ENCODE data around the gene SLF2. TPM values are rescaled to one million over a fixed set of nuclear protein-coding genes. Genes with fewer than 3 reads are reported as not detected.

SLF2 gene
- total RNA-seq, 2 experiments from 2014 or later = 29.3 to 30.3 TPM

DNA sequence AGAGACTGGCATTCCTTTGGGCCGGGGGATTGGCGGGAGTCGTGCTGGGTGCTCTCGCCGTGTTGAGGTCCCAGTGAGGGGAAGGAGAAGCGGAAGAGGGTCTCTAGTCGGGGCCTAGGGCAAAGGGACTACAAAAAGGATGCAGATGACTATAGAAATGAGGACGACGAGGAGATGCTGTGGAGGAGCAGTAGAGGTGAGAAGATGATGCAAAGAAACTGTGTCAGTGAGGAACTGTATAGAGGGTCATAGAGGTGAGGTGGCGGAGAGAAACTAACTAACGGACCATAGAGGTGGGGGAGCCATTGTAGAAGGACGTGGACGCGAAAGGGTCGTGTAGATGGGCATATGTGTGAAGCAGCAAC lies 74.9 kb downstream of the SLF2 start:
- intact Hi-C loops (cut with micrococcal nuclease) = loop anchor here (1.0 to 2.0 kb wide), 3 partner anchors 10 to 75 kb away; partner anchors contain the start of genes PDZD7, SFXN3 and SLF2
- CTCF ChIA-PET = interaction anchor here (5.7 kb wide), 1 partner anchor 10 kb away, joined by 33 read pairs; the partner anchor contains the start of gene LZTS2
- H3K36me3 Mint-ChIP-seq (ENCODE audit: low read depth) = peaks cover 28% of the 10 kb centered on the region
- peaks cover 51% of the 10 kb centered on the region for H3K4me1 Mint-ChIP-seq (ENCODE audit: low read depth)
- H3K27ac Mint-ChIP-seq = peak overlapping the region; percentile 72
- H3K27me3 Mint-ChIP-seq (ENCODE audit: low read depth) = no peaks in the 10 kb centered on the region
- H3K9me3 Mint-ChIP-seq = no peaks in the 10 kb centered on the region
- DNase-seq = no peak
- peak overlapping the region; percentile 91 for H3K4me3 Mint-ChIP-seq

DNA sequence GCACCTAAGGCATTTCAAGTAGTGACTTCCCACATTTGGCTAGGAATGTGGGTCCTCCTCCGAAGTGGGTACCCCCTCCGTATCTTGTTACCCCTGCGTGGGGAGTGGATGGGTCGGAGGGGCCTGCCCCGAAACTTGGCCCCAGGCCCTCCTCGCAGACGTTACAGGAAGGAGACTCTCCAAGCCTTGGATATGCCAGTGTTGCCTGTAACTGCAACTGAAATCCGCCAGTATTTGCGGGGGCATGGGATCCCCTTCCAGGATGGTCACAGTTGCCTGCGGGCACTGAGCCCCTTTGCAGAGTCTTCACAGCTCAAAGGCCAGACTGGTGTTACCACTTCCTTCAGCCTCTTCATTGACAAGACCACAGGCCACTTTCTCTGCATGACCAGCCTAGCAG lies 75.4 kb downstream of the SLF2 start:
- intact Hi-C loops (cut with micrococcal nuclease) = no loop called here
- H3K9me3 Mint-ChIP-seq = no peaks in the 10 kb centered on the region
- peak overlapping the region; percentile 91 for H3K4me3 Mint-ChIP-seq
- no peak overlapping the region for H3K27ac Mint-ChIP-seq
- CTCF ChIA-PET = interaction anchor here (2.1 to 5.7 kb wide), 2 partner anchors 10 to 26 kb away, joined by 6 to 33 read pairs; partner anchors contain the start of gene LZTS2
- peaks cover 28% of the 10 kb centered on the region for H3K36me3 Mint-ChIP-seq (ENCODE audit: low read depth)
- no peaks in the 10 kb centered on the region for H3K27me3 Mint-ChIP-seq (ENCODE audit: low read depth)
- peaks cover 51% of the 10 kb centered on the region for H3K4me1 Mint-ChIP-seq (ENCODE audit: low read depth)
- DNase-seq = no peak

DNA sequence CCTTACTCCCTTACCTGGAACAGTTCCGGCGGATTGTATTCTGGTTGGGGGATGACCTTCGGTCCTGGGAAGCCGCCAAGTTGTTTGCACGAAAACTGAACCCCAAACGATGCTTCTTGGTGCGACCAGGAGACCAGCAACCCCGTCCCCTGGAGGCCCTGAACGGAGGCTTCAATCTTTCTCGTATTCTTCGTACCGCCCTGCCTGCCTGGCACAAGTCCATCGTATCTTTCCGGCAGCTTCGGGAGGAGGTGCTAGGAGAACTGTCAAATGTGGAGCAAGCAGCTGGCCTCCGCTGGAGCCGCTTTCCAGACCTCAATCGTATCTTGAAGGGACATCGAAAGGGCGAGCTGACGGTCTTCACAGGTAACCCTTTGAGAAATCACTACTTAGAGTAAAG lies 76.3 kb downstream of the SLF2 start:
- DNase-seq = no peak
- Mint-ChIP-seq H3K4me3 (peak overlapping the region; percentile 41), H3K27me3 (ENCODE audit: low read depth) (no peaks in the 10 kb centered on the region), H3K9me3 (no peaks in the 10 kb centered on the region), H3K27ac (no peak overlapping the region), H3K36me3 (ENCODE audit: low read depth) (peaks cover 31% of the 10 kb centered on the region), H3K4me1 (ENCODE audit: low read depth) (peaks cover 51% of the 10 kb centered on the region)
- intact Hi-C loops (cut with micrococcal nuclease) = no loop called here
- CTCF ChIA-PET = interaction anchor here (2.1 to 5.7 kb wide), 2 partner anchors 9 to 25 kb away, joined by 6 to 33 read pairs; partner anchors contain the start of gene LZTS2

DNA sequence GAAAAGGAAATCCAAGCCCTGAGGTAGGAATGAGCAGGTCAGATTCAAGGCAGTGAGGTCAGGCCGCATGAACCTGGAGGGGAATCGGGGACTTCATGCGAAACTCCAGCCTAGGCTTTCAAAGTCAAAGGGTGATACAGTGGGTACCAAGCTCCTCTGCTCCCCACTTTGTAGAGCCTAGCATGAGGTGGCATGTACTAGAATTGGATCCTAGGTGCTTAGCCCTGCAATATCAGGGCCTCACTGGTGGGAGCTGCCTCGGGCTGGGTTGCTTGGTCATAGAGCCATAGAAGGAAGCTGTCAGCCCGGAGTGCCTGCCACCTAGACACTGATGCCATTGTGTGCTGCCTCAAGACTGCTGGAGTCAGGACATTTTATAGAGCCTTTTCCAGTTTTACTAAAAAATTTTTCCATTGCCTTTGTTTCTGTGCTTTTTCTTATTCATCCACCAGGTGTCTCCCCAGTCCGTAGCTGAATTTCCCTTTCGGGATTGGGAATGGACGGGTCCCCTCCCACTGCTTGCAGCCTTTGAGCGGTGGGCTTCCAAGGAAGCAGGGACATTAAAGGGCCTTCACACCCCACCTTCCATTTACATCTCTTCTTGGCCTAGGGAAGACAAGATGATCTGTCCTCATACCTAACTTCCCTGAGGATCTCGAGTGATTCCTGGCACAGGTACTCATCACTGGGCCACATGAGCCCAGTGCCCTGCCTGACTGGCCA lies 81.4 kb downstream of the SLF2 start:
- Mint-ChIP-seq H3K4me3 (no peak overlapping the region), H3K36me3 (ENCODE audit: low read depth) (peaks cover 28% of the 10 kb centered on the region), H3K27ac (peak overlapping the region; percentile 43), H3K4me1 (ENCODE audit: low read depth) (peaks cover 32% of the 10 kb centered on the region), H3K27me3 (ENCODE audit: low read depth) (no peaks in the 10 kb centered on the region), H3K9me3 (no peaks in the 10 kb centered on the region)
- CTCF ChIA-PET = interaction anchor here (1.1 to 1.4 kb wide), 2 partner anchors 9 to 17 kb away, joined by 3 to 5 read pairs; no protein-coding TSS in a partner anchor
- intact Hi-C loops (cut with micrococcal nuclease) = no loop called here
- no peak for DNase-seq

DNA sequence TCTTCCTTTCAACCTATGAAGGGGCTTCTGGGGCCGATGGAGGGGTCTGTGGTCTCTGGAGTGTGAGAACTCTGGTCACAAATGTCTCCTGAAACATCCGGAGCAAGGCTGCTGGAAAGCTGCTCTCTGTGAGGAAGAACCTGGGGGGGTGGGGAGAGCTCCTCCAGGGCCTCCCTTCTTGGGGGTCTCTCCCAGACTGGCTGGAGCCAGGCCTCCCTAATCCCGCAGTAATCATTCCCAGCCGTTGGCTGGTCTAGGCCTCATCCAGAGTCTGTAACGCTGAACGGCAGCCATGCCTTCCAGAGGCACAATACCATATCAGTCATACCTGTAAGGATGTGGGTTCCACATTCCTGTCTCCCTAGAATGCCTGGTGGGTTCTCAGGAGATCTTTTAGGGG lies 82.4 kb downstream of the SLF2 start:
- no peaks in the 10 kb centered on the region for H3K27me3 Mint-ChIP-seq (ENCODE audit: low read depth)
- intact Hi-C loops (cut with micrococcal nuclease) = loop anchor here (5.0 kb wide), 2 partner anchors 458 to 623 kb away; partner anchors contain the start of gene HIF1AN
- H3K36me3 Mint-ChIP-seq (ENCODE audit: low read depth) = peaks cover 23% of the 10 kb centered on the region
- no peaks in the 10 kb centered on the region for H3K9me3 Mint-ChIP-seq
- no peak overlapping the region for H3K27ac Mint-ChIP-seq
- no peak overlapping the region for H3K4me3 Mint-ChIP-seq
- DNase-seq = no peak
- H3K4me1 Mint-ChIP-seq (ENCODE audit: low read depth) = peaks cover 26% of the 10 kb centered on the region
- CTCF ChIA-PET = interaction anchor here (6.4 kb wide), 1 partner anchor 22 kb away, joined by 94 read pairs; no protein-coding TSS in a partner anchor

DNA sequence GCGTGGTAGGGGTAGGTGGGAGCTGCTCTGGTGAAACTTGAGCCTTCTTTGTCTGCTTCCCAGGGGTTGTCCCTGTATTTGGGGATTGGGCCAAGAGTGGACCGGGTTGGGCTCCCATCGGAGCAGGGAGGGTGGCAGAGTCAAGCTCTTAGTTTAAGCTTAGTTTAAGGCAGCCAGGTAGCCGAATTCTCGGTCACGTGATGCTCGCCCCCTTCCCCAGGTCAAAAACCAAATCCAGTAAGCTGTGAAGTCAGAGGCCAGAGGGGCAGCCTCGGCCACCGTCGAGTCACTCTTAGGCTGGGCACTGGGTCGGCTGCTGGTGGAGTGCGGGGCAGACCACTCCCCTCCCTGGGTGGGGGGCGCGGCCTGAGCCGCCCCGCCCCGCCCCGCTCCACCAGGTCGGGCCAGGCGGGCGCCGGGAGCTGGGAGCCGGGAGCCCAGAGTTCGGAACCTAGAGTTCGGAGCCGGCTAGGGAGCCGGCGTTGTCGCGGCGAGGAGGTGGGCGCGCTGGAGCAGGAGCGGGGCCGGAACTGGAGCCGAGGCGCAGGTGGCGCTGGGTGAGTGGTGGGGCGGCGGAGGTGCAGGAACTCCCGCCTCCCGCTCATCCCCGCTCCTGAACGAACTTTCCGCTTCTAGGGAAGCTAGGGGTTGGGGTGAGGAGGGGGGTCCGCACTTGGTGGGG lies 84.1 kb downstream of the SLF2 start:
- H3K27me3 Mint-ChIP-seq (ENCODE audit: low read depth) = no peaks in the 10 kb centered on the region
- peaks cover 10% of the 10 kb centered on the region for H3K36me3 Mint-ChIP-seq (ENCODE audit: low read depth)
- intact Hi-C loops (cut with micrococcal nuclease) = loop anchor here (1.0 to 5.0 kb wide), 5 partner anchors 10 to 625 kb away; partner anchors contain the start of genes HIF1AN, KAZALD1, MRPL43 and SLF2
- H3K27ac Mint-ChIP-seq = peak overlapping the region; percentile 92
- no peaks in the 10 kb centered on the region for H3K9me3 Mint-ChIP-seq
- CTCF ChIA-PET = interaction anchor here (0.6 to 6.4 kb wide), 14 partner anchors 8 to 320 kb away, joined by 3 to 94 read pairs (median 8); partner anchors contain the start of genes MRPL43, PDZD7, SFXN3 and SLF2
- peak; percentile 48 for DNase-seq
- peak overlapping the region; percentile 84 for H3K4me3 Mint-ChIP-seq
- H3K4me1 Mint-ChIP-seq (ENCODE audit: low read depth) = peaks cover 18% of the 10 kb centered on the region

DNA sequence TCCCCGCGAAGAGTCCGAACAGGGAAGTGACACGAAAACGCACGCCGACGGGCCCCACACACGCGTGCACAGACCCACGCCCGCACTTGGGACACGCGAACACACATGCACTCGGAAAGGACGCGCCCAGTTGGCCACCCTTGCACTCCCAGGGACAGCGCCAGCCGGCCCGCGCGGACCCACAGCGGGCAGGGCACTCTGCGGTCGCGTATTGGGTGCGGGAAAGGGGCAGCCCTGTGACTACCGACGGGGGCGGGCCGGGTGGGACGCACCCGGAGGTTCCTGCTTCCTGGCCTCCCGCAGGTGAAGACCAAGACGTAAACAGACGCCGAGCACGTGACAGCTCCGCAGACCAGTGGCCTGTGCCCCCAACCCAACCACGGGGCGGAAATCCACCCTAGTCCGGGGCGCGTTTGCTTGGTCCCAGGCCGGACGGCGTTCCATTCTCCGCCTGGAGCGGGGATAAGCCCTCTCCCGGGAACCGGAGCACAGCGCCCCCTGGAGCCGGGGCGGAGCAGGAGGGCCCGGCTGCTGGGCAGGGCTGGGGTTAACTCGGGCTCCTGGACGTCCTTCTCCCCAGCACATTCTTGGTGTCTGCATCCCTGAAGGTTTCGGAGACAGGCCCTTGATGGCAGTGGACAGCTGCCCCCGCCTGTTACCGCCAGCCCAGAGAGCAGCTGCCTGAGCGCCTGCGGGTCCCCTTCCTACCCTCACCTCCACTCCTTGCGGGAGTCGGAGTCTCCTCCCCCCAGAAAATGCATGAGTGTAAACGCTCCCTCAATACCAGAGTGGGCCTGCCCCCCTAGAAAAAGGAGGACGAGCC lies 84.8 kb downstream of the SLF2 start:
- intact Hi-C loops (cut with micrococcal nuclease) = loop anchor here (1.0 to 5.0 kb wide), 5 partner anchors 10 to 625 kb away; partner anchors contain the start of genes HIF1AN, KAZALD1, MRPL43 and PDZD7
- H3K4me1 Mint-ChIP-seq (ENCODE audit: low read depth) = peaks cover 18% of the 10 kb centered on the region
- peak; percentile 74 for DNase-seq
- no peaks in the 10 kb centered on the region for H3K27me3 Mint-ChIP-seq (ENCODE audit: low read depth)
- H3K4me3 Mint-ChIP-seq = peak overlapping the region; percentile 84
- peak overlapping the region; percentile 92 for H3K27ac Mint-ChIP-seq
- CTCF ChIA-PET = interaction anchor here (0.6 to 6.4 kb wide), 27 partner anchors 9 to 321 kb away, joined by 3 to 94 read pairs (median 4); partner anchors contain the start of genes MRPL43, PDZD7, SFXN3 and SLF2
- H3K36me3 Mint-ChIP-seq (ENCODE audit: low read depth) = peaks cover 8% of the 10 kb centered on the region
- H3K9me3 Mint-ChIP-seq = no peaks in the 10 kb centered on the region

DNA sequence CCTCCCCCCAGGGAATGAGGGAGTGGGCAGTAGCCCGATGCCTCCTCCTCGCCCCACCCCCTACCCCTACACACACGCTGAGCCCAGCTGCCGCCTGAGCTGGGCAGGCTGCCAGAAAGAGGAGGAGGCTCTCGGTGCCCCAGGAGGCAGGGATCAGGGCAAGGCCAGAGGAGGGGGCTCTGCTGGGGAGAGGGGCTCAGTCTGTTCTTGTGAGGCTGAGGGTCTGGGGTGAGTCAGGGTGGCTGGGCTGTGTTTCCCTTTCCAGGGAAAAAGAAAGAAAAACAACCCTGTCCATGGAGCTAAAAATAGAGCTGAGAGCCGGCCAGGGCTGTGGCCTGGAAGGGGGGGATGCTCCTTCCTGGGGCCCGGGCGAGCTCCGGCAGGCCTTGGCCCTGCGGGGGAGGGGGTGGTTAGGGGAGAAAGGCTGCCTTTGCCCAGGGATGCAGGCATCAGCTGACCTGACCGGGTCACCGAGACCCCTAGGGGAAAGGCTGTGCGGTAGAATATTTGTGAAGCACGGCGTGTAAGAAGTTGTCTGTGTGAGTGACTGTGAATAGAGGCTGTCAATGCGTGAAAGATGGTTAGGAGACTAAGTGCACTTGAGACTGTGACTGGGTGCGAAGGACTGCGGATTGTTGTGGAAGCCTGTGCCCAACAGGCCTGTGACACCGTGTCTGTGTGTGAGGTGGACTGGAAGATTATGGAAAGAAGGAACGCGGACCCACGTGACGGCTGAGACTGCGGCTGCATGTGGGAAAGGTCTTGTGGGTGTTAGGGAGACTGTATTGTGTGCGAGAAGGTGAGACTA lies 85.6 kb downstream of the SLF2 start:
- no peaks in the 10 kb centered on the region for H3K9me3 Mint-ChIP-seq
- H3K4me1 Mint-ChIP-seq (ENCODE audit: low read depth) = peaks cover 18% of the 10 kb centered on the region
- no peaks in the 10 kb centered on the region for H3K27me3 Mint-ChIP-seq (ENCODE audit: low read depth)
- peaks cover 8% of the 10 kb centered on the region for H3K36me3 Mint-ChIP-seq (ENCODE audit: low read depth)
- DNase-seq = peak; percentile 71
- intact Hi-C loops (cut with micrococcal nuclease) = loop anchor here (1.0 to 5.0 kb wide), 3 partner anchors 33 to 626 kb away; partner anchors contain the start of genes HIF1AN, PDZD7 and SFXN3
- peak overlapping the region; percentile 84 for H3K4me3 Mint-ChIP-seq
- CTCF ChIA-PET = interaction anchor here (0.8 to 6.4 kb wide), 22 partner anchors 9 to 101 kb away, joined by 3 to 94 read pairs (median 4); partner anchors contain the start of genes MRPL43, PDZD7, SFXN3 and SLF2
- peak overlapping the region; percentile 82 for H3K27ac Mint-ChIP-seq

DNA sequence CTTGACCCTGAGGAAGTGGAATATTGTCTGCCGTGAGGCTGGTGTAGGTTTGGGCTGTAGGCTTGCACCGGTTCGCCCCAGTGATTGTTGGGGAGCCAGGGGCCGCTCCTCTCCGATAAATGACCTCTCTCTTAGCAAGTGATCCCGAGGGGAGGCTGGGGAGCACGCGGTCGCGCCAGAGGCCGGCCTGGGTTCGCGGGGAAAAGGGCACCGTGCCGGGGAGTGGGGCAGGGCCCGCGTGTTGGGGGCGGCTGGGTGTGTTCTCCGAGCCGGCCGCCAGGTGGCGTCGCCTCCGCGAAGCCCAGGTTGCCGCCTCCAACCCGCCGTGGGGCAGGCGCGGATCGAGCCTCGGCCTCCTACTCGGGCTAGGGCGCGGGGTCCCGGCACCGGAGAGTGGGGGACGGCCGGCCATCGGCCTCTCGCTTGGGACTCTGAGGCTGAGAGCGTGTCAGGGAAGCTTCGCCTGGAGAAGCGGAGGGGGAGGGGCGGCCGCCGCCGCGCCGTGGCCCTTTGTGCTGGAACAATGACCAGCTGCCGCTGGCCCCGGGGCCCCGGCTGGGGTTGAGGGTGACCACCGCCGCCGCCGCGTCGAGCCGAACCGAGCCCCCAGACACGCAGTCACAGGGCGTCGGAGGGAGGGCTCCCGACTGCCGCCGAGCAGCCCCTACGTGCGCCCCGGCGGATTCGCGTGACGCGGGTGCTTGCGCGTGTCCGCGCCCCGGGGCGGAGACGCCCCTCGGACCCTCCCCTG lies 86.4 kb downstream of the SLF2 start:
- CTCF ChIA-PET = interaction anchor here (0.8 to 6.4 kb wide), 10 partner anchors 8 to 96 kb away, joined by 3 to 94 read pairs (median 8); partner anchors contain the start of genes MRPL43, PDZD7, SFXN3 and TWNK

DNA sequence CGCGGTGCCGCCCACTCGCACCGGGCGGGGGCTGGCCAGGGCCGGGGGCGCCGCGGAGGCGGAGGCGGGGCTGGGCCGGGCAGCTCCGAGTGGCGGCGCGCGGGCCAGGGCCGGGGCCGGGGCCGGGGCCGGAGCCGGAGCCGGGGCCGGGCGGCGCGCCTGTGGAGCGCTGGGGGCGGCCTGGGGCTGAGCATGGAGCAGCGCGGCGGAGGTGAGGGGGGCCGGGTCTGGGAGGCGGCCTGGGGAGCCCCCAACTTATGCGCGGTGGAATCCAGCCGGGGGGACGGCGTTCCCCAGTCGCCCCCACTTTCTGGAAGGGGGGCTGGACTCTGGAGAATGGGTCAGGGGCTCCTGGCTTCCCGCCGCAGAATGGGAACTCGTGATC lies 87.0 kb downstream of the SLF2 start, which contains the start of gene LZTS2:
TSS of gene LZTS2 (plus strand) at position 67 of the 385 bp plus-strand sequence. CDS start 2,731 bp downstream, outside the sequence.
- Mint-ChIP-seq H3K4me1 (ENCODE audit: low read depth) (peaks cover 16% of the 10 kb centered on the region), H3K36me3 (ENCODE audit: low read depth) (peaks cover 1% of the 10 kb centered on the region), H3K27ac (peak within 1 kb of the TSS; percentile 82), H3K9me3 (no peaks in the 10 kb centered on the region), H3K4me3 (peak within 1 kb of the TSS; percentile 84), H3K27me3 (ENCODE audit: low read depth) (no peaks in the 10 kb centered on the region)
- intact Hi-C loops (cut with micrococcal nuclease) = loop anchor here (1.0 to 5.0 kb wide), 3 partner anchors 15 to 627 kb away; partner anchors contain the start of gene HIF1AN
- no peak for DNase-seq
- CTCF ChIA-PET = interaction anchor here (0.8 to 6.4 kb wide), 5 partner anchors 11 to 96 kb away, joined by 3 to 94 read pairs (median 5); partner anchors contain the start of genes MRPL43 and TWNK

More for the DNA sequence above, 86.4 kb downstream of the SLF2 start:
- Mint-ChIP-seq H3K4me1 (ENCODE audit: low read depth) (peaks cover 18% of the 10 kb centered on the region), H3K27me3 (ENCODE audit: low read depth) (no peaks in the 10 kb centered on the region), H3K36me3 (ENCODE audit: low read depth) (peaks cover 5% of the 10 kb centered on the region), H3K9me3 (no peaks in the 10 kb centered on the region), H3K4me3 (peak overlapping the region; percentile 84), H3K27ac (peak overlapping the region; percentile 82)
- intact Hi-C loops (cut with micrococcal nuclease) = loop anchor here (1.0 to 5.0 kb wide), 4 partner anchors 15 to 627 kb away; partner anchors contain the start of genes HIF1AN, PDZD7 and SFXN3
- peak; percentile 73 for DNase-seq
